ENCODE measurements around the gene KCNMA1.
"Not testable (repeated sequence)": the region's sequence is repeated elsewhere in the genome, so short reads cannot be mapped to it uniquely, and the experiment has no call there.

The KCNMA1 gene

GRCh38 chr10:77578583-77579227, 58.9 kb downstream of the KCNMA1 start:
- no peaks in the 10 kb centered on the region for H3K36me3 Mint-ChIP-seq (ENCODE audit: low read depth)
- H3K27me3 Mint-ChIP-seq = no peaks in the 10 kb centered on the region
- H3K4me1 Mint-ChIP-seq (ENCODE audit: low read depth) = no peaks in the 10 kb centered on the region
- H3K27ac Mint-ChIP-seq = no peak overlapping the region
- no peaks in the 10 kb centered on the region for H3K9me3 Mint-ChIP-seq
- no peak overlapping the region for H3K4me3 Mint-ChIP-seq

- Mint-ChIP-seq H3K4me3 (no peak overlapping the region), H3K27ac (no peak overlapping the region), H3K4me1 (ENCODE audit: low read depth) (no peaks in the 10 kb centered on the region), H3K36me3 (ENCODE audit: low read depth) (no peaks in the 10 kb centered on the region), H3K9me3 (no peaks in the 10 kb centered on the region), H3K27me3 (no peaks in the 10 kb centered on the region)
These were observed 59.9 kb downstream of the KCNMA1 start for GRCh38 chr10:77577666-77578229.

GRCh38 chr10:77576444-77577032, 61.1 kb downstream of the KCNMA1 start:
- no peaks in the 10 kb centered on the region for H3K36me3 Mint-ChIP-seq (ENCODE audit: low read depth)
- no peaks in the 10 kb centered on the region for H3K9me3 Mint-ChIP-seq
- no peaks in the 10 kb centered on the region for H3K27me3 Mint-ChIP-seq
- H3K4me3 Mint-ChIP-seq = no peak overlapping the region
- H3K4me1 Mint-ChIP-seq (ENCODE audit: low read depth) = no peaks in the 10 kb centered on the region
- no peak overlapping the region for H3K27ac Mint-ChIP-seq

- no peaks in the 10 kb centered on the region for H3K36me3 Mint-ChIP-seq (ENCODE audit: low read depth)
- H3K4me1 Mint-ChIP-seq (ENCODE audit: low read depth) = no peaks in the 10 kb centered on the region
- H3K27me3 Mint-ChIP-seq = peaks cover 3% of the 10 kb centered on the region
- no peak overlapping the region for H3K4me3 Mint-ChIP-seq
- H3K27ac Mint-ChIP-seq = no peak overlapping the region
- H3K9me3 Mint-ChIP-seq = no peaks in the 10 kb centered on the region
These were observed 61.6 kb downstream of the KCNMA1 start for GRCh38 chr10:77576007-77576367.

GRCh38 chr10:77575271-77576006, 62.2 kb downstream of the KCNMA1 start:
- Mint-ChIP-seq H3K27me3 (peaks cover 3% of the 10 kb centered on the region), H3K9me3 (no peaks in the 10 kb centered on the region), H3K4me1 (ENCODE audit: low read depth) (no peaks in the 10 kb centered on the region), H3K27ac (no peak overlapping the region), H3K36me3 (ENCODE audit: low read depth) (no peaks in the 10 kb centered on the region), H3K4me3 (no peak overlapping the region)

DNA sequence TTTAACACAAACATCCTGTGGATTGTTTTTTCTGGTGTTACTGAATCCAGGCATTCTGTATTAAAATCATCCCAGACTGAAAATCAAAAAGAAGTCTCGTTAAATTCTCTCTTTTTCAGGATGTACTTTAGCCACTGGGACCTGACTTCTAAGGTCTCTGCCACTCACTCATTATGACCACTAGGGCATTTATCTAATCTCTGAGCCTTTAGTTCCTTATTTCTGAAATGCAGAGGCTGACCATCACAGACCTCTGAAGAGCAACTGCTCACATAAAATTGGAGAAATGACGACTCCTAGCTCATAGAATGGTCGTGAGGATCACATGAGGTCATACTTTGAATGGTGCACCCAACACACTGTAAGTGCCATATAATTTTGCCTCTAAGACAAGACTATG, 63.2 kb downstream of the KCNMA1 start:
- no peaks in the 10 kb centered on the region for H3K9me3 Mint-ChIP-seq
- no peak overlapping the region for H3K27ac Mint-ChIP-seq
- peaks cover 3% of the 10 kb centered on the region for H3K27me3 Mint-ChIP-seq
- H3K4me1 Mint-ChIP-seq (ENCODE audit: low read depth) = no peaks in the 10 kb centered on the region
- no peak overlapping the region for H3K4me3 Mint-ChIP-seq
- H3K36me3 Mint-ChIP-seq (ENCODE audit: low read depth) = no peaks in the 10 kb centered on the region

DNA sequence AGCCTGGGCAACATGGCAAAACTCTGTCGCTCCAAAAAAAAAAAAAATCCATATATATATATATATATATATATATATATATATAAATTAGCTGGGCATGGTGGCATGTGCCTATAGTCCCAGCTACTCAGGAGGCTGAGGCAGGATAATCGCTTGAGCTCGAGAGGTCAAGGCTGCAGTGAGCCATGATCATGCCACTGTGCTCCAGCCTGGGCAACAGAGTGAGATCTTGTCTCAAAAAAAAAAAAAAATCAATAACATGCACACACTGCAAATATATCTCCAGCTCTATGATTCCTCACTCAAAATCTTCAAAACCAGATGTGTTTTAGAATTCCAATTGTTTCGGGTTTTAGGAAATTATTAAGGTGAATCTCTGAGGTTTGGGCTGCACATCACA, 65.1 kb downstream of the KCNMA1 start:
- H3K27ac Mint-ChIP-seq; H3K9me3 Mint-ChIP-seq; H3K36me3 Mint-ChIP-seq (ENCODE audit: low read depth); H3K27me3 Mint-ChIP-seq; H3K4me1 Mint-ChIP-seq (ENCODE audit: low read depth); H3K4me3 Mint-ChIP-seq: not testable (repeated sequence)

DNA sequence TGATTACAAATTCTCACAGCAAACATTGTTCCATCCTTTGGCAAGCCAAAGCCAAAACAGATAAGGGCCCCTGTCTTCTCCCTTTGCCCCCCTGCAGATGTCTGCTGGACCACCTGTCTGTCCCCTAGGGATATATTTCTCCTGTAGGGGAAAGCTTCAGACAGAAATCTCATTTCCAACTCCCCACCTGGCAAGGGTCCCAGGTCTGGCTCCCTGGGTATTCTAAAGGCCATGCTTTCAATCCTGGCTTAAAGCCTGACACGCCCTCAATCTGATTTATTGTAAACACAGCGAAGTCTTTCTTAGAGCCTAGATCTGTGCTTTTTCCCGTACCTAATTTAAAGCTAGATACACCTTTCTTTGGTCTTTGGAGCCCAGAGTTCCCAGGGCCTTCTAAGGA, 66.1 kb downstream of the KCNMA1 start:
- H3K27me3 Mint-ChIP-seq = peaks cover 5% of the 10 kb centered on the region
- no peak overlapping the region for H3K4me3 Mint-ChIP-seq
- no peaks in the 10 kb centered on the region for H3K4me1 Mint-ChIP-seq (ENCODE audit: low read depth)
- H3K9me3 Mint-ChIP-seq = no peaks in the 10 kb centered on the region
- no peaks in the 10 kb centered on the region for H3K36me3 Mint-ChIP-seq (ENCODE audit: low read depth)
- H3K27ac Mint-ChIP-seq = no peak overlapping the region

DNA sequence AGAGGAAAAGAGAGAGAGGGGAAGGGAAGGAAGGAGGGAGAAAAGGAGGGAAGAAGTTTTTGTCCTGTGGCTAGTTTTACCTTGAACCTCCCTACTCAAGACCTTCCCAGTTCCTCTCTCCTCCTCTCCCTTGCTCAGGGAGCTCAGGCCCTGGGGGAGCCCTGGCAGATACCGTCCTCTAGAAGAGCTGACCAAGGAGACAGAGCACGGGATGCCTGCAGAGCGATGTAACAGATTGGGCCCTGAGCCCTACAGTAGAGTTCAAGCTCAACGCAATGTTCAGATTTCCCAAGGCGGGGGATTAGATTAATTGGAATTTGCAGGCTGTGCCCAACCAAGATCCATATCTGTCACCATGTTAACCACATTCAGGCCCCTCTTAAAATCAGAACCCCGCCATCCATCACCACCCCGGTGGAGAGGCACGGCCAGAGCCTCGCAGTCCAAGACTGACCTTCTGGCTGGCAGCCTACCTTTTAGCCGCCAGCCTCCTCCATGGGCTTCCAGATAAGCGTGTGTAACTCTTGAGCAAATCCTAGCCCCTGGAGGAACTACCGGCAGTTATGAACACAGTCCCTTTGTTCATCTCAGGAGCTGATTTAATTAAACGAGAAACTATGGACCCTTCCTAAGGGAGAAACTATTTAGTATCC, 70.6 kb downstream of the KCNMA1 start:
- peaks cover 30% of the 10 kb centered on the region for H3K27me3 Mint-ChIP-seq
- no peak overlapping the region for H3K27ac Mint-ChIP-seq

DNA sequence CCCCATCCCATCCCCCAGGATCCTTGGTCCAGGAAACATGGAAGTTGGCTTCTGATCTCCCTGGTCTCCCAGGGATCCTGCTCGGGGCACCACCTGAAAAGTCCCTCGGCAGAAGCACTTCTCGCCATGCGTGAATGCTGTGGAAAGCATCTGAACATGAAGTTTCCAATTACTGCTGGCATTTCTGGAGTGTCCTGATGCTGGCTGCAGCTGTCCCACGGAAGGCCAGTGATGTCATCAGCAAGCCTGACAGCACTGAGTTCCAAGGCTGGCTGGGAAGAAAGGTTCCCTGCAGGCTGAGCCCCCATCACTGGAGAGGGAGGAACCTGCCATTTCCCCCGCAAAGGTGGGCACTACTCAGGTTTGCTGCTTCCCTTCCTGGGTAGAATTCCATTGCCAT, 71.4 kb downstream of the KCNMA1 start:
- Mint-ChIP-seq H3K36me3 (ENCODE audit: low read depth) (no peaks in the 10 kb centered on the region), H3K9me3 (no peaks in the 10 kb centered on the region), H3K27ac (no peak overlapping the region), H3K27me3 (peaks cover 29% of the 10 kb centered on the region), H3K4me1 (ENCODE audit: low read depth) (no peaks in the 10 kb centered on the region), H3K4me3 (no peak overlapping the region)

More for the DNA sequence above, 70.6 kb downstream of the KCNMA1 start:
- Mint-ChIP-seq H3K36me3 (ENCODE audit: low read depth) (no peaks in the 10 kb centered on the region), H3K4me1 (ENCODE audit: low read depth) (no peaks in the 10 kb centered on the region), H3K4me3 (no peak overlapping the region), H3K9me3 (no peaks in the 10 kb centered on the region)

DNA sequence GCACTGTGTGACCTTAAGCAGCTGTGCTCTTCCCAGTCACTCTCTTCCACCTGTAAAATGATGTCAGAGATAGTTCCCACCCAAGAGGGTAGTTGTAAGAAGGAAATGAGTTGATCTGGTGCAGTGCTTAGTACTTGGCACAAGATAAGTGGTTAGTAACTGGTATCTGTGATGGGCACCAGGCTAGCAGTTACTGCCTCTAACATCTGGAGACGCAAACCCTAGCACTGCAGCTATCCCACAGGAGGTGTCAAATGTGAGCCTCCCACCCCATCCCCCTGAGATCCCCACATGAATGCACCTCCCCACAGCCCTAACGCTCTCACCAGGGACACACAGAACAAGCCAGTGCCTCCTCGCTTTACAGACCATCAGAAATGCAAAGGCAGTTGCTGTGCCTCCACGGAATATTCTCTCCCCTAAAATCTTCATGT, 72.0 kb downstream of the KCNMA1 start:
- Mint-ChIP-seq H3K27ac (no peak overlapping the region), H3K27me3 (peaks cover 27% of the 10 kb centered on the region), H3K9me3 (no peaks in the 10 kb centered on the region), H3K4me1 (ENCODE audit: low read depth) (no peaks in the 10 kb centered on the region), H3K36me3 (ENCODE audit: low read depth) (no peaks in the 10 kb centered on the region), H3K4me3 (no peak overlapping the region)

GRCh38 chr10:77564731-77565589, 72.6 kb downstream of the KCNMA1 start:
- Mint-ChIP-seq H3K9me3 (no peaks in the 10 kb centered on the region), H3K4me1 (ENCODE audit: low read depth) (no peaks in the 10 kb centered on the region), H3K4me3 (no peak overlapping the region), H3K27me3 (peaks cover 27% of the 10 kb centered on the region), H3K27ac (no peak overlapping the region), H3K36me3 (ENCODE audit: low read depth) (no peaks in the 10 kb centered on the region)

DNA sequence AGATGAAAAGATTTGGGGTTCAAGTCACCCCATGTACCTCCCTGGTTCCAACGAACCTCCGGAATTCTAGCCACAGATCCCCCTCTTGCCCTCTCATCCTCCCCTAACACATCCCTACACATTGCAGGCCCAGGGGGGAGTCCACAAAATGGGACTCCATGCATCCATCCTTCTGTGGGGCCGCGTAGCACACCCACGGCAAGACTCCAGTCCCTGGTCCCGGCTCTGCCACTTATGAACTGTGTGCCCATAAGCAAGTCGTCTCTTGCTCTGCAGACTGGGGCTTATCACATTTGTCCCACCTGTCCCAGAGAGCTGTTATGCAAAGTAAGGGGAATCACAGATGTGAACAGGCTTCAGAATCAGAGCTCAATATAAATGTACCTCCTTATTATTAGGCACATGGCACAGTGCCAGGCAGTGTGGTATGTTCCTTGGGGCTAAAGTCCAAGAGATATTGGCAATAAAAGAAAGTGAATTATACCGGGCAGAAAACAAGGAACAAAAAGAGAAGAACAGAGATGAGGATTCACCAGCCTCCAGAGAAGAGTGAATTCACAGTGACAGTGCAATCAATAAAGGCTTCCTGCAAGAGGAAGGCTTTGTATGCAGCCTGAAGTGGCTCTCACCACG, 73.9 kb downstream of the KCNMA1 start:
- H3K4me1 Mint-ChIP-seq (ENCODE audit: low read depth) = no peaks in the 10 kb centered on the region
- no peaks in the 10 kb centered on the region for H3K9me3 Mint-ChIP-seq
- peaks cover 27% of the 10 kb centered on the region for H3K27me3 Mint-ChIP-seq
- H3K36me3 Mint-ChIP-seq (ENCODE audit: low read depth) = no peaks in the 10 kb centered on the region
- H3K27ac Mint-ChIP-seq = no peak overlapping the region
- H3K4me3 Mint-ChIP-seq = no peak overlapping the region

DNA sequence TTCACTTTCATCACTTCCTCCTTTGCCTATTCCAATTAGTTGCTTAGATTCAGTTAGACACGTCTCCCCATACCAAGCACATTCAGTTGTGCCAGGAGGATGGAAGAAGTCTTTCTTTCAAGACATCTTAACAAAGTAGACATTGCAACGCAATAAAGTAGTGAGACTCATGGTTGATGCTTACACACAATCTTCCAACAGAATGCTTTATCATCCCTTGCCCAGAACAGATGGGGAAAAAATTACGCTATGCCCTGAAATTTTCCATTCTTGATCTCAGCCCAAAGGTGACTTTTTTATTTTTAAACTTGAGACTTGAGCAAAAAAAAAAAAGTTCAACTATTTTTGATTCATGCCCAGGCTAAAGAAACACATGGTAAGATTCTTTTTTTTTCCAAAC, 74.9 kb downstream of the KCNMA1 start:
- no peaks in the 10 kb centered on the region for H3K9me3 Mint-ChIP-seq

More for the DNA sequence above, 74.9 kb downstream of the KCNMA1 start:
- no peak overlapping the region for H3K27ac Mint-ChIP-seq
- H3K27me3 Mint-ChIP-seq = peaks cover 27% of the 10 kb centered on the region
- H3K4me1 Mint-ChIP-seq (ENCODE audit: low read depth) = no peaks in the 10 kb centered on the region
- no peaks in the 10 kb centered on the region for H3K36me3 Mint-ChIP-seq (ENCODE audit: low read depth)
- H3K4me3 Mint-ChIP-seq = no peak overlapping the region
